T47D (cell line): ENCODE measurements around the gene PRKN.

Source experiments
- DNase-seq, 2 experiments: peaks; one replicate each; pipeline versions ENCODE4 v3.0.0 to v3.0.0-alpha.2; 2011 to 2012; ENCODE audit warnings: low read depth in 1 of 2, low spot score in 1 of 2
- JUND ChIP-seq: IDR thresholded peaks from 2 replicates; pipeline ENCODE4 v1.6.1; 2012; ENCODE audit warnings: low read depth
- in situ Hi-C: cut with HindIII; loops from 2 replicates; pipeline ENCODE4 v1.10.0; 2016; ENCODE audit warnings: low sequenced_read_pairs, low pct_unique_long_range_greater_than_20kb

The PRKN gene

GRCh38 chr6:162528538-162528937 is 199.0 kb downstream of the PRKN start:
- in situ Hi-C loops: no loop called here
- TF ChIP-seq JUND: no peak
- no peak for DNase-seq

GRCh38 chr6:162526960-162527359 is 200.6 kb downstream of the PRKN start:
- no peak for TF ChIP-seq JUND
- in situ Hi-C loops: no loop called here
- no peak for DNase-seq

- no peak for DNase-seq
- no peak for TF ChIP-seq JUND
Measured at GRCh38 chr6:162525181-162525580, 202.4 kb downstream of the PRKN start.

GRCh38 chr6:162512744-162513143 is 214.8 kb downstream of the PRKN start:
- no peak for TF ChIP-seq JUND
- DNase-seq: no peak
- in situ Hi-C loops: no loop called here

More at GRCh38 chr6:162525181-162525580, 202.4 kb downstream of the PRKN start:
- in situ Hi-C loops: no loop called here

GRCh38 chr6:162497389-162497788 is 230.2 kb downstream of the PRKN start:
- in situ Hi-C loops: no loop called here
- no peak for DNase-seq
- no peak for TF ChIP-seq JUND

GRCh38 chr6:162493917-162494316 is 233.6 kb downstream of the PRKN start:
- in situ Hi-C loops: no loop called here
- no peak for TF ChIP-seq JUND
- no peak for DNase-seq

GRCh38 chr6:162491637-162492036 is 235.9 kb downstream of the PRKN start:
- in situ Hi-C loops: no loop called here
- TF ChIP-seq JUND: no peak
- DNase-seq: no peak

- no peak for TF ChIP-seq JUND
- no peak for DNase-seq
- in situ Hi-C loops: no loop called here
Measured at GRCh38 chr6:162489101-162489976, 238.2 kb downstream of the PRKN start.

GRCh38 chr6:162488444-162488843 is 239.1 kb downstream of the PRKN start:
- no peak for DNase-seq
- in situ Hi-C loops: no loop called here
- TF ChIP-seq JUND: no peak

- no peak for TF ChIP-seq JUND
- no peak for DNase-seq
- in situ Hi-C loops: no loop called here
Measured at GRCh38 chr6:162485464-162485863, 242.1 kb downstream of the PRKN start.

GRCh38 chr6:162481938-162482337 is 245.6 kb downstream of the PRKN start:
- no peak for DNase-seq
- TF ChIP-seq JUND: no peak
- in situ Hi-C loops: no loop called here

- in situ Hi-C loops: no loop called here
- DNase-seq: no peak
- TF ChIP-seq JUND: no peak
Measured at GRCh38 chr6:162481320-162481719, 246.2 kb downstream of the PRKN start.

- TF ChIP-seq JUND: no peak
- in situ Hi-C loops: no loop called here
- no peak for DNase-seq
Measured at GRCh38 chr6:162478192-162478671, 249.3 kb downstream of the PRKN start.
